Measurements from ENCODE around the gene CEP55.
A peak's percentile ranks its signal among the peaks of the same experiment; 100 is the strongest.
"Not testable (repeated sequence)": the region's sequence is repeated elsewhere in the genome, so short reads cannot be mapped to it uniquely, and the experiment has no call there.

Gene CEP55

GRCh38 chr10:93496322-93497041 is at the start of gene CEP55:
TSS of gene CEP55 (plus strand) at chr10:93496612. CDS start at chr10:93500052, 3,440 bp downstream.
- peak; percentile 91 to 92 for DNase-seq (ENCODE audit: low read depth in 2 of 2)

- no peak for DNase-seq (ENCODE audit: low read depth in 2 of 2)
These were observed 49.4 kb upstream of the CEP55 start for GRCh38 chr10:93447019-93447418.

- no peak for DNase-seq (ENCODE audit: low read depth in 2 of 2)
These were observed 48.4 kb upstream of the CEP55 start for GRCh38 chr10:93447970-93448369.

- DNase-seq (ENCODE audit: low read depth in 2 of 2), result no peak
These were observed 45.0 kb upstream of the CEP55 start for GRCh38 chr10:93451244-93451947.

GRCh38 chr10:93452143-93452542 is 44.3 kb upstream of the CEP55 start:
- DNase-seq (ENCODE audit: low read depth in 2 of 2), result no peak

GRCh38 chr10:93454146-93454545 is 42.3 kb upstream of the CEP55 start:
- DNase-seq (ENCODE audit: low read depth in 2 of 2), result no peak

GRCh38 chr10:93454736-93455135 is 41.7 kb upstream of the CEP55 start:
- DNase-seq (ENCODE audit: low read depth in 2 of 2), result no peak

GRCh38 chr10:93456480-93456879 is 39.9 kb upstream of the CEP55 start:
- DNase-seq (ENCODE audit: low read depth in 2 of 2), result no peak

GRCh38 chr10:93457511-93457910 is 38.9 kb upstream of the CEP55 start:
- no peak for DNase-seq (ENCODE audit: low read depth in 2 of 2)

- no peak for DNase-seq (ENCODE audit: low read depth in 2 of 2)
These were observed 37.6 kb upstream of the CEP55 start for GRCh38 chr10:93458821-93459257.

GRCh38 chr10:93459466-93459865 is 36.9 kb upstream of the CEP55 start:
- no peak for DNase-seq (ENCODE audit: low read depth in 2 of 2)

GRCh38 chr10:93461109-93461806 is 35.2 kb upstream of the CEP55 start:
- DNase-seq (ENCODE audit: low read depth in 2 of 2), result no peak

- no peak for DNase-seq (ENCODE audit: low read depth in 2 of 2)
These were observed 34.6 kb upstream of the CEP55 start for GRCh38 chr10:93461807-93462178.

GRCh38 chr10:93462371-93462770 is 34.0 kb upstream of the CEP55 start:
- no peak for DNase-seq (ENCODE audit: low read depth in 2 of 2)

GRCh38 chr10:93462881-93463280 is 33.5 kb upstream of the CEP55 start:
- no peak for DNase-seq (ENCODE audit: low read depth in 2 of 2)

GRCh38 chr10:93463723-93464476 is 32.5 kb upstream of the CEP55 start:
- no peak for DNase-seq (ENCODE audit: low read depth in 2 of 2)

- DNase-seq (ENCODE audit: low read depth in 2 of 2), result no peak
These were observed 31.5 kb upstream of the CEP55 start for GRCh38 chr10:93464776-93465388.

- no peak for DNase-seq (ENCODE audit: low read depth in 2 of 2)
These were observed 30.4 kb upstream of the CEP55 start for GRCh38 chr10:93465806-93466675.

GRCh38 chr10:93467635-93468034 is 28.8 kb upstream of the CEP55 start:
- not testable (repeated sequence) for DNase-seq (ENCODE audit: low read depth in 2 of 2)

- no peak for DNase-seq (ENCODE audit: low read depth in 2 of 2)
These were observed 27.8 kb upstream of the CEP55 start for GRCh38 chr10:93468461-93469213.

Measured in stimulated activated CD8-positive, alpha-beta memory T cell treated with anti-CD3 and anti-CD28 coated beads, Interleukin-7, amount 100 ng/mL, for 1 hour (primary cell).